HuH-7 (cell line): ENCODE measurements around the gene CAMK2D.

ENCODE experiments used
- DNase-seq: peaks from one replicate; pipeline ENCODE4 v3.0.0; 2011; ENCODE audit warnings: low spot score

The CAMK2D gene

DNA sequence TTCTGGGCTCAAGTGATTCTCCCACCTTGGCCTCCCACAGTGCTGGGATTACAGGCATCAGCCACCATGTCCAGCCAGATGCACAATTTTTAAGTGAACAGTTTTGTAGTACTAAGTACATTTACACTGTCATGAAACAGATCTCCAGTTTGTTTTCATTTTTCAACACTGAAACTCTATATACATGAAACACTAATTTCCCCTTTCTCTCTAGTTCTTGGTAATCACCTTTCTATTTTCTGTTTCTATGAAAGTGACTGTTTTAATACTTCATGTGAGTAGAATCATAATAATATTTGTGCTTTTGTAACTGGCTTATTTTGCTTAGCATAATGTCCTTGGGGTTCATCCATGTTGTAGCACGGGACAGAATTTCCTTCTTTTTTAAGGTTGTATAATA, 237.4 kb downstream of the CAMK2D start:
- no peak for DNase-seq

DNA sequence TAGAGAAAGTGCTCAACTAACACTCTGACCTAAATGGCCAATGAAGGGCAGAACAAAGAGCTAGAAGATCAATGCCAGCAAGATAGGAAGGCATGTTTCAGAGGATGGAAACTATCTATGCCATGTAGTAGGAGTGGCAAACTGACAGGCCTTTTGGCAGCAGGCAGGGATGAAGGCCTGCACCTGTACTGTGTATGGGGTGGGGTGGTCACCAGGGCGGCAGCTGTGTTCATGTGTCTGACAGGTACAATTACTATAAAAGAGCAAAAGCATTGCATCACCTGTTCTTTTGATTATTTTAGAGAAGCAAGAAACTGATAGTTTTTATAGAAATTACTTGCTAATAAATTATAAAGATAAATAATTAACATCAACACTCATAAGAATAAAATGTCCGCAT, 239.1 kb downstream of the CAMK2D start:
- DNase-seq: no peak

DNA sequence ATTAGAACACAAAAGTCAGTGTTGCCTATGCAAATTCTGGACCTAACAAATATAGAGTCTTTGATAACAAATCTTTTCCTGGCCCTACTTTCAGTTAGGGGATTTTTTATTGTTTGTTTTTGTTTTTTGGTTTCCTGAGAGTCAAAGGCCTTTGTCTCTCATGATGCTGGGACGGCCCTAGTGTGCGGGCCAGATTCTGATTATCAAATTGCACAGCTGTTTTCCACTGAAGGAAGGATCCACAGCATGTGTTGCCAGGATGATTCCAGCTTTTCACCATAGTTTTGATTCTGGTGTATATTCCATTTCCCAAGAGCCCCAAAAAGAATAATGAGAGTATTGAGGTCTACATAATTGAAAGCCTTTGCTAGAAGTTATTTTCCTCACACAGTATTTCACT, 248.2 kb downstream of the CAMK2D start:
- no peak for DNase-seq

DNA sequence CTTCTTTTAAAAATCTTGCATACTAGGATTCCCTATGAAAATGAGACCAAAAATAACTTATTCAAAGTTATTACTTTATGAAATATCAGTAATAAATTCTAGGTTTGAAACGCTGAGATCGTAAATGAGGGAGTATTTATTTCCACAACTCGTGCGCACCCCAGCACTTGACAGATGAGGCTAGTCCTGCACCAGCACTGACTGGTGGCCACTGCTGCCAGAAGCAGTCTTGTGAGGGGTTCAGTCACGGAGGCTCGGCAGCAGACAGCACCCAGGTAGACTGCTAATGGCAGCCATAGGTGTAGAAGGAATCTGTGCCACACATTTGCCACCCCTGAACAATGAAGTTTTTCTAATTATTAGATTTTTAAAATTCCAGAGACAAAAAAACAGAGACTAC, 248.7 kb downstream of the CAMK2D start:
- no peak for DNase-seq

DNA sequence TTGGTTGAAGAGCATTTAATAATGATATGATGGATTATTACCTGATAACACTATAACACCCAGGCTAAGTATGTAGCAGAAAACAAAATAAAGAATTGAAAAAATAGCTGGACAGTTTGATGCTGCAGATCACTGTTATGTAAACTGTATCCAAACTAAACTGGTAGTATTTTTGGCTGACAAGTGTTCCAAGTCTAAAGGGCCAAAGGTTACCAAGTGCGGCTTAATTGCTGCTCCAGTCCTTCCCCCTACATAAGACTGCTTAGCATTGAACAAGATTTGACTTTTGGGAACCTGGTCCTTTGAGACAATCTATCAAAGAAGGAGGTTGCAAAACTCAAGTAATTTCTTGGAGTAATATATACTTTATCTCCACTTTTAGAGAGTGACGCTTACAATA, 249.6 kb downstream of the CAMK2D start:
- no peak for DNase-seq

DNA sequence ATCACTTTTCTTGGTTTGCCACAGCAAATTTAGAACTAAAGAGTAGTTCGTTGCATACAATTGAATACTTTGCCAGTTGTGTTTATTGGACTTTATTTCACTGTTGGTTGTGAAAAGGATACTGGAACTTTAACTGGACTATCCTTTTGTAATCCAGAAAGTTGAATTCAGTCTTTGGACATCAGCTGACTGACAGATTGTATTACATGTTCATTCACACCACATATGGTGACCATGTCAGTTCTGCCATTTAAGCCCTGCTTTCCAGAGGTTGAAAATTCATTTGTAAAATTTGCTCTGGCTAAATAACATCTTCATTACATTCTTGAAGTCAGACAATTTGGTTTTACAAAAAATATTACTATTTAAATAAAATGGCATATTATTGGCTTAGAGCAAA, 251.7 kb downstream of the CAMK2D start:
- no peak for DNase-seq

DNA sequence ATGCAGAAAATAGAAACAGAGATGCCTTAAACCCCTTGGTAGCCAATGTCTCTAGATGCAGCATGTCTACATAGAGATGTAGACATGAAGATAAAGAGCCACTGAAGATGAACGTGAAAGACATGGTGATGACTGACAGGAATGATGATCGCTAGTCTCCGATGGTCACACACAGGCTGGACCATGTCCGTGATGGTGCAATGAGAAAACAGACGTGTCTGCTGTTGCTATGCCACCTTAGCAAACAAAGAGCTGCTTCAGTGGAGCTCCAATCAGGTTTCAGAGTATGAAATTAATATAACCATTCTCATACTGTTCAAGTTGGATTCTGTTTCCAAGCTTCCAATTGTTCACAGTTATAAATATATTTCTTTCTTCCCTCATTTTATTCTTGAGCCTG, 256.5 kb downstream of the CAMK2D start:
- DNase-seq: no peak

DNA sequence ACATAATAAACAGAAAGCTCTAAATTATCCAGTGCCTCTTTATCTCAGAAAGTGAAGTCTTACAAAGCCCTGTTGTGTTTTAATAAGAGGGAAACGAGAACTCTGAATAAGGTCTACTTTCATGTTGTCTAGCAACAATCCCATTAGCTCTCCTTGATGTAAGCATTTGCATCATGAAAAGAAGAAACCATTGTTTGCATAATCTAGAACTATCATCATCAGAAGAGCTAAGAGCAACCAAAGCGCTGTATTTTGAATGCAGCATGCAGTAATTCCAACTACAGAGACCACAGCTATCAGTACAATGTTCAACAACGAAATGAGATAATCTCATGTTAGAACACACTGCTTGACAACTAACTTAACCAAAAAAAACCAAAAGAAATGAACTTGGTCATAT, 257.1 kb downstream of the CAMK2D start:
- DNase-seq: no peak

DNA sequence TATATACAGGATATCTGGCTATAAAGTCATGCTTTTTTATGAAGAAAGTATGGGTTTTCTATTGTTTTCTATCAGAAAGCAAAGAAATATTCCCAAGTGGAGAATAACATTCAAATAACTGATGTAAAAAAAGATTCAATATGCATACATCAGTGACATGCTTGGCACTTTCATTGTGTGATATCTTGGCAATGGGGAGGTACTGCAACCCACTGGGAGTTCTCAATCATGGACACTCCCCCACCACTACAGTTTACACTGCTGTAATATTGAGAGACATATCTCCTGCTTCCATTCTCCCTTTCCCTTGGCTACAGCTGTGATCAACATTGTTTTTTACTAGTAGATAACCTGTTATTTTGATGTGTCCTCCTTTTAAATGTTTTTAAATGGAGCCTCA, 257.8 kb downstream of the CAMK2D start:
- DNase-seq: no peak

DNA sequence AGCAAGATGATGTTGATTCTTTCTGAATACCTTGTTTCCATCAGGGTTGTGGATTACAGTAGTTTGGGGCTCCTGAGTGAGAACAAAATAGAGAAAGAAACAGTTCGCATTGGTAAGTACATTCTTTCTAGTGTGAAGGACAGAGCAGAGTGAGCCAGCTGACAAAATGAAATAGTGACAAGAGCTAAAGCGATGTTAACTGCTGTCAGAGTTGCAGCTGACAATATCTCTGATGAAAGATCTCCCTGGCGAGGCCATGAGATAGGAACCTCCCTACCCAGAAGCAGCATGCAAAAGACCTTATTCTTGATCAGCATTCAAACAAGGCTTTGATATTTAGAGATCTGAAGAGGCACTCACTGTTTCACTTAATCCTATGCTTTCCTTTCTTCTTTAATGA, 258.6 kb downstream of the CAMK2D start:
- DNase-seq: no peak

DNA sequence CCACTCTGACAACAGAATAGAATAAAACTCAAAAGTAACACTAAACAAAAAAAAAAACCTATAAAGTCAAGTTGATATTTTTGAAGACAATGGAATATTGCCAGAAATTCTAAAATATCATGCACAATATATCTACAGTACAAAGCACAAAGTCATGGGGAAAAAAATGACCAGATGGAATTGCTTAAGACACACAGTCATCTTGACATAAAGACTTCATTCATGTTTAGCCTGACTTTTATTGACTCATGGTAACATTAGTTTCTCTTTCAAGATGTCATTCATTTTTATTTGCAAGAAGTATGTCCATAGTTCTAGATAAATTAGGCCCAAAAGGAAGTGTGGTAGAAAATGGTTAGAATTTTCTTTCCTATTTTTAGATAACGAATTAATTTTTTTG, 259.1 kb downstream of the CAMK2D start:
- no peak for DNase-seq

DNA sequence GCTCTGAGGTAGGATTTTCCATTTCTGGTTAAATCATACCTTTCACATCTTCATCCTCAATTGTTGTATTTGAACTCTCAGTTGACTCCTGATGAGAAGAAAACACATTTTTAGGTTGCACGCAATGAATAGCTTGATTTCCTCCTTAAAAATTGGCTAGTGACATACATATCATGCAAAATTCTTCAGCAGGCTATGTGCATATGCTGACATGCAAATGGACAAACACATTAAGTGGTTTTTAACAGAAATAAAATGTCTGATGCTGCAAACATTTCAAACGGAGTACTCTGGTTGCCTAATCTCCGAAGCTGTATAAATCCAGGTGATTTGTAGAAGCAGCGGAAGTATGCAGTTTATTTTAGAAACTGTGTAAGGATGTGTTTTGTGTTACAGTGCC, 261.1 kb downstream of the CAMK2D start:
- DNase-seq: no peak

DNA sequence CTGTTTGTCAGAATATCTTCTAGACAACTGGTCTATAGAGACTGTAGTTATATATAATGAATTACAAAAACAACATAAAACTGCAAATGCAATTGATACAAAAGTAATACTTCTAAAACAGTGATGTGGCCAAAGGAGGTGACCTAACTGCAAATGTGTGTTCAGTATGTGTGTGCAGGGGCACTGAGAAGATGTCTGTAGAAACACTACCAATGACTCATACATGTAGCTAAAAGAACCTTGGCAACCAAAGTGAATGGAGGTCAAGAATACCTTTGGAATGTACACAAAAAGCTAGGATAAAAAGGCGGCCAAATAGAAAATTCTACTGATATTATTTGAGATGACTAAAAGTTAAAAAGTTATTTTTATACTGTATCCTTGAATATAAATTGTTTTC, 261.8 kb downstream of the CAMK2D start:
- no peak for DNase-seq

DNA sequence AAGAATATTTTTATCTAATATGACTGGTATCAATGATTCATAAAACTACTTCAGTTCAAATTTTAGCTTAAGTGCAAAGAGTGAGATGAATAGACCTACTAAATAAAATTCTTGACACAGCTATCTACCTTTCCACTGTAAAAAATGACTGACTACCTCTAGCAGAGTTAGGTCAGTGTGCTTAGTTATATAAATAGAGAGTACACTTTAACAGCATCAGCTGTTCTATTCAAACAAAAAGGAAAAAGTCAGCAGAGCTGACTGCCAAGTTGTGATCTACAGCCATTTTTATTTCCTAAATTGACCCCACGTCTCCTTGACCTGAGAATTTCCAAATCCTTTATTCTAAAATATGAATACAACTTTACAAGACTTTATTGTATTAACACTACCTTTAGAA, 262.4 kb downstream of the CAMK2D start:
- no peak for DNase-seq

DNA sequence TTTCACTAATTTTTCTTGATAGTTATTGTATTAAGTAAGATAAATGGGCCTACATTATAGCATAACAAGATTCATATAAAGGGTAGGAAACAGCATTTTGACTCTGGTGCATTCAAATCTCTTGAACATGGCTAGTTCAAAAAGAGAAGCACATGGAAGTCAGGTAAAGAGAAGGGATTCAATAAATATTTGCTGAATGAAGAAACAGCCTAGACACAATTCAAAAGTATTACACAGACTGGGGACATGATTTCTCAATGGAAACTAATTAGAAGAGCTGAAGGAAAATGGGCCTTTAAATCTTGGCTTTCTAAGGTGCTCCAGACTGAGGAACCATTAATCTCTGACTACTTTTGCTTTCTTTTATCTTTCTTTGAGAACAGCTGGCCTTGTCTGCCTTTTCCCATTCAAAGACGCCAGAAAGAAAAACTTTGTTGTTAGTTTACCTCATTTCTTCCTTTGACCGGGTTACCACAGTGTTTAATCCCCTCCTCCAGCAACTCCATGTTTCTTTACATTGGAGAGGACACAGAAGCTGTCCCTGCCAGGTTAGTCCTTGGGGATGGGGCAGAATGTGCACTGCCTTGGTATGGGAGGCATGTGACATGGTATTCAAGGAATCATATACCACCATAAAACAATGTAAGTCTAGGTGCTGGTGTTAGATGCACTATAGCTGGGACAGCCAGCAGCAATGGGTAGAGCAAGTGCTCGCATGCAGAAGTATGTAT, 264.2 kb downstream of the CAMK2D start:
- DNase-seq: no peak

DNA sequence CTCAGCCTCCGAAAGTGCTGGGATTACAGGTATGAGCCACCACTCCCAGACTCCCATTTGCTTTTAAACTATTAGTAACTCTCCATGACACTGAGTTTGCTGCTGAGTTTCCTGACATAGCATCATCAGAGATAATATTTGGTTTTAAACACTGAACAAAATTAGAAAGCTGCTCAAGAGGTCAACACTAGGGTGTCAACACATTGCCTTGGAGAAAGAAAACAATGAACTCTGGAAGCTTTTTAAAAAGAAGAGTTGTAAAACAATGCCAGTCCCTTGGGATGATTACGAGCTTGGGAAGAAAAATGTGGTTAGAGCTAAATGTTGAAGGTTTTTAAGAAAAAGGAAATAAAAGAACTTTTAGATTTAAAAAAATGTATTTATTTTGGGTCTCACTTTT, 264.8 kb downstream of the CAMK2D start:
- DNase-seq: no peak

DNA sequence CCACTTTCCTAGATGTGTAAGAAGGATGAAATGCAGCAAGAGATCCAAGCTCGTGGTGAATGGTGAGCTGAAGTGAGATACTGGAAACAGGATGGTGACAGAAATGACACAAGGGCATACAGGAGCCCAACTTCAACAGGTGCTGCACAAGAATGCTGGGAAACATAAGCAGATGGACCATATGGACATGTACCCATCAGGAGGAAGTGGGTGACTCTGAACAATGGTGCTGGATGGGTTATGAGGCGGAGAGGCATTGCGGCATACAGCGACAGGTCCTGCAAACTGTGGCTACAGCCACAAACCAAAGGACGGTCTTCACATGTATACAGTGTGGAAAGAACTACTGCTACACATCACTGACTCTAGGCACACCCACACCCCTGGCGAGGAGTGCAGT, 265.7 kb downstream of the CAMK2D start:
- no peak for DNase-seq

DNA sequence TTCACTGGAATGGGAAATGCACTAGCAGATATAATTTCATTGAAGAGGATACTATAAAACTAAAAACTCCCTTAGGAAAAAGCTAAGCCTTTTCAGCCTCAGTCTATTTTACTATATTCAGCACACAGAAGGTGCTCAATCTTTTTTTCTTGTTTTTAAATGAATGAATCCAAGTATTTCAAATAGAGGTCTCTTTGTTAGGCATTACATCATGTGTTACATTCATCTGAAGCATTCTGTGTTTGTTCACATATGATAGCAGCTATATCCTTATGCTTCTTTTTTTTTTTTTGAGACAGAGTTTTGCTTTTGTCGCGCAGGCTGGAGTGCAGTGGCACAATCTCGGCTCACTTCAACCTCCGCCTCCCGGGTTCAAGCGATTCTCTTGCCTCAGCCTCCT, 278.4 kb downstream of the CAMK2D start:
- DNase-seq: no peak

DNA sequence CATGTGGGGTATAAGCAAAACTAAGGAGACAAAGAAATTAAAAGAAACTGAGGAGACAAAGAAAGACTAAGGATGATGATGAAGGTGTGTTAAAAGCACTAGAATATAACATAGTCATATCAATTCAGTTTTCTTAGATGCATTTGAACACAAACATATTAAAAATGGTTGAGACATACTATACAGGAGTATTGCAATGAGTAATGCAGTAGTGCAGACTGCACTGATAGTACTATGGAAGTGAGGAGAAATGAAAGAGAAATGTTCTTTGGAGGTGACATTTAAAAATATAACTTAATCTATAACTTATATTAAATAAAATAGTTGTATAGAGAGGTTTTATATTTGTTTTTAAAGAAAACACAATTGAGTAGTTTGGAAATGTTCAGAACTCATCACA, 279.2 kb downstream of the CAMK2D start:
- DNase-seq: no peak

DNA sequence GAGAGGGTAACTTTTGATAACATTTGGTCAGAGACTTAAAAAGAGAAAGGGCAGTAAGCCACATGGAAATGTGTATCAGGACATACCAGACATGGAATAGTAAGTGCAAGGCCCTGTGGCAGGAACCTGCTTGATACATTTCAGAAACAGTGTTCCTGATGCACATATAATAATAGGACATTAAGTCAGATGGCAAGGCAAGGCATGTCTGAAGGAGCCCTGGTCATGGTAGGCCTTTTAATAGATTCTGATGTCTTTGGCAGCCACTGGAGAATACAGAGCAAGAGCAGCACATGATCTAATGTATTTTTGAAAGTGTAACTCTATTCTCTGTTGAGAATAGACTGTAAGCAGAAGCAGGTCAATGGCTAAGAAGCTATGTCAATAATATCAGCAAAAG, 279.7 kb downstream of the CAMK2D start:
- no peak for DNase-seq

DNA sequence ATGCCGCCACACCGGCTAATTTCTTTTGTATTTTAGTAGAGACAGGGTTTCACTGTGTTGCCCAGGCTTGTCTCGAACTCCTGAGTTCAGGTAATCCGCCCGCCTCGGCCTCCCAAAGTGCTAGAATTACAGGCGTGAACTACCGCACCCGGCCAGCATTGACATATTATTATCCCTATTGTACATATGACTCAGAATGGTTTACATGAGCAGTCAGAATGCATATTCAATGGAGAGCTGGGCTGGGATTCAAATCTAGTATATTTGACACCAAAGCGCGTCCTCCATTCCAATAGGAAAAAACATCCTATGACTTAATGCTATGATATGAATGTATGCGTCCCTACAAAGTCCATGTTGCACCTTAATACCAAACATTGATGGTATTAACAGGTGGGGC, 281.4 kb downstream of the CAMK2D start:
- no peak for DNase-seq

DNA sequence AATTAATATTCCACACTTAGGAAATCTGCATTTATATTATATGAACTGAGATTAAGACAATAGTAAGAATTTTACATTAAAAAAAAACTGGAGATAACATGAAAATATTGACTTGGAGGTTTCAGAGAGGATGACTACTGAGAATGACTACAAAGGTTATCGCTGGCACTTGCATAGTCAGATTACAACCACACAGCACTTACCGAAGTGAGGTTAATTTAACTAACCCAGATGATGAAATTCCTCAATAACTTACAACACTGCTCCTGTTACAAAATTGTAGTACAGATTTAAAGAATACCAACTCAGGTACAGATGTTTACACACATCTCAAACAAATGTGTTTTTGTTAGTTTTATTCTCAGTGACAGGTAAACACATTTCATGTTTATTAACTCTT, 283.5 kb downstream of the CAMK2D start:
- no peak for DNase-seq

DNA sequence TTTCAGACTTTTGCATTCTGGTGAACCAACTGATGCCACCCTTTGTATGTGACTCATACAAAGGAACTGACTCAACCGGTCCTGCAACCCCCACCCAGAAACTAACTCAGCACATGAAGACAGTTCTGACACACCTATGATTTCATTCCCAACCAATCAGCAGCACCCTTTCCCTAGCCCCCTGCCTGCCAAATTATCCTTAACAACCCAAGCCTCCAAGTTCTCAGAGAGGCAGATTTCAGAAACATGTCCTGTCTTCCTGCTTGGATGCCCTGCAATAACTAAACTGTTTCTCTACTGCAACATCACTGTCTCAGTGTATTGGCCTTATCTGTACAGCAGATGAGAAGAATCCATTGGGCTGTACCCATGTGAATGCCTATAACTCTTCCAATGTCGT, 284.7 kb downstream of the CAMK2D start:
- no peak for DNase-seq

DNA sequence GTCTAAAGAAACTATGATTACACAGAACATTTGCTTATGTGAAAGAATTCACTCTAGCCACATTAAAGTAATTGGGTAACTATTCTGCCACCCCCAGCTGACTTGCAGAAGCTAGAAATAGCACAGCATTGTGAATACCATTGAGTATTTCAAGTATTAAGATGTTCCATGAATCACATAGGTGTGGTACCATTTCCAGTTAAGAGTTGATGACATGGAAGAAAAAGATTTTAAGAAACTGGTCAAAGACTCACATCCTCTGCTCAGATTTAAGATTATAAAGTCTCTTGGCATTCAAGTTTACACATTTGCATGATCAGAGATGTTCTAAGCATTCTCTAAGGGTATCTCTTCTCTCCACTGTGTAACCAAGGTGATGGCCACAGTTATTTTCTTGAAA, 287.5 kb downstream of the CAMK2D start:
- no peak for DNase-seq

DNA sequence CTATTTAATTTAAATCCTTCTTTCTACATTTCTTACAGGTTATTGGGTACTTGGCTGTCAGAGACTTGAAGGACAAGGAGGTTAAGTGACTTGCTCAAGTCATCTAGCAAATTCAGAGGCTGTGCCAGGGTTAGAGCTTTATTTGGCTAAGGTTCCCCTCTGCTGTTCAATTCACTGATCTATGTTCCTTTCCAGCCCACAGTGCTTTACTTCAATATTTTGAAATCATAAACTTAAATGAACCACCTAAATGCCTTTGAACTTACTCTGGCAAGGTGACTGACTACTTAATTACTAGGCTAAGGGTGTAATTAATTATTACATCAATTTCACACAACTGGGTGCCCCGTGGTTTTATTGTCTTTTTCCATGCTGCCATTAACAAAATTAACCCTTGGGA, 288.7 kb downstream of the CAMK2D start:
- no peak for DNase-seq
